Endodermal cell (in vitro differentiated cells): ENCODE measurements around the gene CTSL. TPM values are rescaled to one million over a fixed set of nuclear protein-coding genes. Genes with fewer than 3 reads are reported as not detected.

Experiments used
- DNase-seq: peaks from one replicate; pipeline ENCODE4 v3.0.0-alpha.2; 2017
- H3K27ac ChIP-seq: 2 replicates; pipeline ENCODE4 v1.5.1; 2013; ENCODE audit warnings: mild to moderate bottlenecking, low read depth, low read length, moderate library complexity
- H3K27me3 ChIP-seq: 2 replicates; pipeline ENCODE4 v1.6.1; 2013; ENCODE audit warnings: mild to moderate bottlenecking, low read length, moderate library complexity; ENCODE audit not compliant: insufficient read depth, control insufficient read depth, poor library complexity, severe bottlenecking
- H3K36me3 ChIP-seq: 2 replicates; pipeline ENCODE4 v1.7.0; 2013; ENCODE audit warnings: mild to moderate bottlenecking, low read length, moderate library complexity; ENCODE audit not compliant: control insufficient read depth, insufficient read depth
- H3K4me1 ChIP-seq: one replicate; pipeline ENCODE4 v1.7.0; 2013; ENCODE audit warnings: low read length; ENCODE audit not compliant: control insufficient read depth, insufficient read depth
- H3K4me3 ChIP-seq: 2 replicates; pipeline ENCODE4 v1.5.1; 2013; ENCODE audit warnings: mild to moderate bottlenecking, low read length, moderate library complexity
- H3K9ac ChIP-seq: 2 replicates; pipeline ENCODE4 v1.6.1; 2013; ENCODE audit warnings: mild to moderate bottlenecking, low read length, moderate library complexity; ENCODE audit not compliant: poor library complexity, severe bottlenecking; ENCODE audit errors: extremely low read depth
- H3K9me3 ChIP-seq: 2 replicates; pipeline ENCODE4 v1.6.1; 2013; ENCODE audit warnings: mild to moderate bottlenecking, low read length, moderate library complexity; ENCODE audit not compliant: control insufficient read depth
- H3K27ac Mint-ChIP-seq: 2 replicates; pipeline ENCODE4 v1.8.0; 2020; ENCODE audit warnings: mixed read lengths
- H3K27me3 Mint-ChIP-seq: 2 replicates; pipeline ENCODE4 v1.8.0; 2021; ENCODE audit warnings: mild to moderate bottlenecking, mixed read lengths; ENCODE audit not compliant: insufficient read depth
- H3K36me3 Mint-ChIP-seq: 2 replicates; pipeline ENCODE4 v1.8.0; 2020; ENCODE audit warnings: low read depth, mixed read lengths
- H3K4me1 Mint-ChIP-seq: 2 replicates; pipeline ENCODE4 v1.8.0; 2020; ENCODE audit warnings: mixed read lengths
- H3K4me3 Mint-ChIP-seq: 2 replicates; pipeline ENCODE4 v1.8.0; 2020; ENCODE audit warnings: mild to moderate bottlenecking, moderate library complexity, mixed read lengths
- H3K9me3 Mint-ChIP-seq: 2 replicates; pipeline ENCODE4 v1.8.0; 2020; ENCODE audit warnings: mild to moderate bottlenecking, mixed read lengths
- CTCF ChIP-seq: fragments of 200-600 bp; sonication (generic); conservative IDR thresholded peaks from 2 replicates; pipeline ENCODE4 v1.5.0; 2021; ENCODE audit warnings: antibody characterized with exemption, mild to moderate bottlenecking
- WGBS, 2 experiments: methylation state at CpG; one replicate each; pipeline versions ENCODE4 v1.1.5 to v1.1.7; 2013; ENCODE audit warnings: missing lambda C conversion rate in 2 of 2, mixed read lengths in 1 of 2; ENCODE audit not compliant: insufficient coverage in 1 of 2, insufficient read length in 1 of 2; 5-methylcytosine and 5-hydroxymethylcytosine counted together
- total RNA-seq, 2 donors: library from RNA; stranded (reverse); fragmentation: NEBNext Ultra II Directional in 1 of 2; extraction: Animal tissue kit (Norgen Biotek cat#: 25700) in 1 of 2; gene quantifications; 2 replicates in 1 of 2; 3 replicates in 1 of 2; pipeline ENCODE4 v1.2.1, GENCODE V29; 2021

CTSL gene
- total RNA-seq, 2 donors from 2014 or later = 81.2 to 131 TPM

GRCh38 chr9:87699835-87700234 is 26.1 kb upstream of the CTSL start:
- H3K36me3 Mint-ChIP-seq = peaks cover 87% of the 10 kb centered on the region
- no peak overlapping the region for H3K27ac Mint-ChIP-seq
- no peaks in the 10 kb centered on the region for H3K9me3 Mint-ChIP-seq
- 86 to 96% methylated on average over 3 to 4 of the region's 4 CpGs for WGBS, 2 experiments
- peaks cover 2% of the 10 kb centered on the region for H3K4me1 Mint-ChIP-seq
- Histone ChIP-seq H3K36me3 (peaks cover 92% of the 10 kb centered on the region), H3K9me3 (no peaks in the 10 kb centered on the region), H3K9ac (no peak overlapping the region), H3K4me3 (no peak overlapping the region), H3K4me1 (no peaks in the 10 kb centered on the region), H3K27ac (no peak overlapping the region), H3K27me3 (no peaks in the 10 kb centered on the region)
- H3K4me3 Mint-ChIP-seq = no peak overlapping the region
- peak; percentile 29 for DNase-seq
- no peaks in the 10 kb centered on the region for H3K27me3 Mint-ChIP-seq
- TF ChIP-seq CTCF = no peak

GRCh38 chr9:87701491-87701890 is 24.4 kb upstream of the CTSL start:
- H3K27ac Mint-ChIP-seq = peak overlapping the region; percentile 37
- Histone ChIP-seq H3K9me3 (no peaks in the 10 kb centered on the region), H3K27me3 (no peaks in the 10 kb centered on the region), H3K9ac (no peak overlapping the region), H3K36me3 (peaks cover 95% of the 10 kb centered on the region), H3K4me3 (no peak overlapping the region), H3K4me1 (no peaks in the 10 kb centered on the region), H3K27ac (peak overlapping the region; percentile 66)
- peaks cover 88% of the 10 kb centered on the region for H3K36me3 Mint-ChIP-seq
- no peak overlapping the region for H3K4me3 Mint-ChIP-seq
- whole genome bisulfite sequencing, 2 experiments = 85 to 89% methylated on average over 6 to 9 of the region's 9 CpGs
- no peak for DNase-seq
- H3K9me3 Mint-ChIP-seq = no peaks in the 10 kb centered on the region
- no peak for TF ChIP-seq CTCF
- no peaks in the 10 kb centered on the region for H3K27me3 Mint-ChIP-seq
- peaks cover 2% of the 10 kb centered on the region for H3K4me1 Mint-ChIP-seq

GRCh38 chr9:87701931-87702421 is 23.9 kb upstream of the CTSL start:
- H3K4me3 ChIP-seq = no peak overlapping the region
- H3K9me3 ChIP-seq = no peaks in the 10 kb centered on the region
- no peaks in the 10 kb centered on the region for H3K27me3 ChIP-seq
- no peak overlapping the region for H3K9ac ChIP-seq
- no peak overlapping the region for H3K4me3 Mint-ChIP-seq
- DNase-seq = peak; percentile 73
- 98 to 100% methylated on average over 1 to 6 of the region's 6 CpGs for WGBS, 2 experiments
- peaks cover 2% of the 10 kb centered on the region for H3K4me1 Mint-ChIP-seq
- H3K36me3 ChIP-seq = peaks cover 95% of the 10 kb centered on the region
- no peaks in the 10 kb centered on the region for H3K9me3 Mint-ChIP-seq
- H3K4me1 ChIP-seq = no peaks in the 10 kb centered on the region
- no peaks in the 10 kb centered on the region for H3K27me3 Mint-ChIP-seq
- peaks cover 85% of the 10 kb centered on the region for H3K36me3 Mint-ChIP-seq
- peak overlapping the region; percentile 37 for H3K27ac Mint-ChIP-seq
- no peak for TF ChIP-seq CTCF
- peak overlapping the region; percentile 66 for H3K27ac ChIP-seq
